Spleen (tissue), 7 donors: ENCODE results near the gene GNAT1.
A peak's percentile ranks its signal among the peaks of the same experiment; 100 is the strongest.

Source experiments
- CTCF ChIP-seq, 11 experiments: fragments of 200-600 bp in 7 of 11; fragments of 450-650 bp in 4 of 11; sonication (generic) in 4 of 11; IDR thresholded peaks in 8 of 11; conservative IDR thresholded peaks in 3 of 11; 1 replicate in 7 of 11; 2 replicates in 4 of 11; pipeline versions ENCODE4 v1.4.0 to v1.8.0; 2016 to 2021; ENCODE audit warnings: antibody characterized with exemption in 11 of 11, inconsistent platforms in 4 of 11, mild to moderate bottlenecking in 1 of 11
- POLR2AphosphoS5 ChIP-seq, 3 donors: sonication (generic); formaldehyde crosslinking; IDR thresholded peaks; one replicate each; pipeline ENCODE4 v1.5.1; 2017; ENCODE audit warnings: antibody characterized with exemption in 3 of 3
- donor health status: DM: no; HTN: no; CAD: no; lungs with moderate emphysema.
- donor health status: DM: no; HTN: no; CAD: no.
- donor health status: DM: no; HTN: no; CAD: no.

- TF ChIP-seq CTCF (IDR thresholded peaks at IDR 0.05 in 8 of 11, conservative IDR thresholded peaks at IDR 0.05 in 3 of 11) (no peak), POLR2AphosphoS5 (IDR thresholded peaks at IDR 0.05) (peak; percentile 80 to 85 (median 80))
Observed at GRCh38 chr3:50170689-50171088, 20.7 kb upstream of the GNAT1 start.
